Activated T-cell treated with anti-CD3 and anti-CD28 coated beads, Interleukin-2, amount 50 U/mL, for 4 hours (primary cell): ENCODE data around the gene MYD88. TPM values are rescaled to one million over a fixed set of nuclear protein-coding genes. Genes with fewer than 3 reads are reported as not detected.
A peak's percentile ranks its signal among the peaks of the same experiment; 100 is the strongest.

Experiments used
- ATAC-seq, 2 donors: fragments of 200-7000 bp; cut with Tn5 transposase; one replicate each; pipeline ENCODE4 v1.10.0; 2021
- DNase-seq: peaks from one replicate; pipeline ENCODE4 v3.0.0-alpha.2; 2020
- H3K27me3 Mint-ChIP-seq: one replicate; pipeline ENCODE4 v1.8.0; 2021; ENCODE audit warnings: low read depth, mixed read lengths
- H3K36me3 Mint-ChIP-seq: one replicate; pipeline ENCODE4 v1.8.0; 2022; ENCODE audit warnings: mixed read lengths; ENCODE audit not compliant: insufficient read depth
- H3K4me1 Mint-ChIP-seq: one replicate; pipeline ENCODE4 v1.8.0; 2021; ENCODE audit warnings: low read depth, mixed read lengths
- H3K4me3 Mint-ChIP-seq: one replicate; pipeline ENCODE4 v1.8.0; 2021; ENCODE audit warnings: mild to moderate bottlenecking, moderate library complexity, mixed read lengths
- H3K9me3 Mint-ChIP-seq: one replicate; pipeline ENCODE4 v1.8.0; 2021; ENCODE audit warnings: mixed read lengths
- total RNA-seq, 3 donors: library from RNA; stranded (reverse); gene quantifications; one replicate each; pipeline ENCODE4 v1.2.1, GENCODE V29; 2021

Gene MYD88
- total RNA-seq, 3 donors from 2014 or later: 35.7 to 45.1 (median 37.7) TPM

DNA sequence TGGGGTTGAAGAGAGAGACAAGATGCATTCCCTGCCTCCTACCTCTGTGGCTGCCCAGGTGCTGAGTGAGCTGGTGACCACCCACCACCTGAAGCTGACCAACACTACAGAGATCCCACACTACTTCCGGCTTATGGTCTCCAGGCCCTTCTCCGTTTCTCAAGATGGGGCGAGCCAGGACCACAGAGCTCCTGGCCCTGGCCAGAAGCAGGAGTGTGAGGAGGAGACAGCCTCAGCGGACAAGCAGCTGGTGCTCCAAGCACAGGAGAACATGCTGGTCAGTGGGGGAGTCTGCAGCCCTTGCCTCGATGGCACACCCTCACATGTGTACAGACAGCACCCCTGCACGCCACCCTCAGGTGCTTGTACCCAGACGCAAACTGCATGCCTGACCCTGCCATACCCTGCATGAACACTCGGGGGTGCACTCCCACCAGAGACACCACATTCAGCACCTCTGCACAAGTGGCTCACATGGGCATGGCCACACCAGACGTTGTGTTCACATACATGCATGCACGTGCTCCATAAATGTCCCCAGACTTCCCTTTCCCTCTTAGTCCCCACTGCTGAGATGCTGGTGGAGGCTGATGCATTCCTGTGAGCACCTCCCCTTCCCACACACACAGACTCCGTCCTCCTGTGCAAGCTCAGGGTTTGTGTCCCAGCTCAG is 20.6 kb upstream of the MYD88 start:
- Mint-ChIP-seq H3K27me3 (no peaks in the 10 kb centered on the region), H3K9me3 (no peaks in the 10 kb centered on the region), H3K4me1 (peaks cover 4% of the 10 kb centered on the region), H3K4me3 (no peak overlapping the region), H3K36me3 (peaks cover 14% of the 10 kb centered on the region)
- peak; percentile 79 to 85 for ATAC-seq
- DNase-seq: peak; percentile 56

DNA sequence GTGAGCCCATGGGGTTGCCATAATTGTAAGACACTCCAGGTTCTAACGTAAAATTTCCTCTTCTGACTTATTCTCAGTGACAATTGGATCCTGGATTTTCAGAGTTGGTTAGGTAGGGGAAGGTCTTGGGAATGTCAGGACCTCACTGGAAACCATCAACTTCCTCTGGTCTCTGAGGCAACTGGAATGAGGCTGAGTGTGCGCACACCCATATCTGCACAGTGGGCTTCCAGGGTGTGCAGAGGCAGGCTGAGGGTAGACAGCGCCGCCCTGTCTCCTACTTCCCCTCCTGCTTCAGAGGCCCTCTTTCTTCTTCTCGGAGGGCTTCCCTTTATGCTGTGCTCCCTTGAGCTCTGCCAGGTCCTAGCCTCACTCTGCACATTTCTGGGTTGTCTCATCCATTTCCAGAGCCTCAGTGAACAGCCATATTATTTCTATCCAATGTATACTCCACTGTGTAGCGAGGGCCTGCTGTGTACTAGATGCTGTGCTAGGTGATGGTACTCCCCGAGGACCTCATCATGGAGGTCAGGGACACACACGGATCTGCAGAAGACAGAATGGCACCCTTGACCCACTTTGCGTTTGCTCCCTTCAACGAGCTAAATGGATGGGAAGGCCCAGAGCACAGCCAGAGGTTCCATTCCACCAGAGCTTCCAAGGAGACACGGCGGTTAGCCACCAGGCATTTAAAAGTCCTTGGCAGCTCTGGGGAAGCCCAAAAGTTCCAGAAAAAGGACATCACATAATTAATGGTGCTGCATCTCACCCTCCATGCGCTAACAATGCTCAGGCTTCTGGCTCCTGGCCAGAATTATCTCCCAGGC is 19.8 kb upstream of the MYD88 start:
- H3K27me3 Mint-ChIP-seq: no peaks in the 10 kb centered on the region
- ATAC-seq: no peak
- no peak for DNase-seq
- H3K4me1 Mint-ChIP-seq: peaks cover 4% of the 10 kb centered on the region
- H3K4me3 Mint-ChIP-seq: no peak overlapping the region
- H3K9me3 Mint-ChIP-seq: no peaks in the 10 kb centered on the region
- peaks cover 18% of the 10 kb centered on the region for H3K36me3 Mint-ChIP-seq

GRCh38 chr3:38119248-38119544 is 19.3 kb upstream of the MYD88 start:
- no peak for ATAC-seq

GRCh38 chr3:38119821-38120692 is 18.4 kb upstream of the MYD88 start:
- ATAC-seq (no peak), DNase-seq (no peak)
- H3K27me3 Mint-ChIP-seq: no peaks in the 10 kb centered on the region
- H3K36me3 Mint-ChIP-seq: peaks cover 24% of the 10 kb centered on the region
- H3K9me3 Mint-ChIP-seq: no peaks in the 10 kb centered on the region
- no peak overlapping the region for H3K4me3 Mint-ChIP-seq
- peaks cover 4% of the 10 kb centered on the region for H3K4me1 Mint-ChIP-seq

More at GRCh38 chr3:38119248-38119544, 19.3 kb upstream of the MYD88 start:
- no peak overlapping the region for H3K4me3 Mint-ChIP-seq
- peaks cover 4% of the 10 kb centered on the region for H3K4me1 Mint-ChIP-seq
- H3K9me3 Mint-ChIP-seq: no peaks in the 10 kb centered on the region
- no peaks in the 10 kb centered on the region for H3K27me3 Mint-ChIP-seq
- H3K36me3 Mint-ChIP-seq: peaks cover 18% of the 10 kb centered on the region
- no peak for DNase-seq

DNA sequence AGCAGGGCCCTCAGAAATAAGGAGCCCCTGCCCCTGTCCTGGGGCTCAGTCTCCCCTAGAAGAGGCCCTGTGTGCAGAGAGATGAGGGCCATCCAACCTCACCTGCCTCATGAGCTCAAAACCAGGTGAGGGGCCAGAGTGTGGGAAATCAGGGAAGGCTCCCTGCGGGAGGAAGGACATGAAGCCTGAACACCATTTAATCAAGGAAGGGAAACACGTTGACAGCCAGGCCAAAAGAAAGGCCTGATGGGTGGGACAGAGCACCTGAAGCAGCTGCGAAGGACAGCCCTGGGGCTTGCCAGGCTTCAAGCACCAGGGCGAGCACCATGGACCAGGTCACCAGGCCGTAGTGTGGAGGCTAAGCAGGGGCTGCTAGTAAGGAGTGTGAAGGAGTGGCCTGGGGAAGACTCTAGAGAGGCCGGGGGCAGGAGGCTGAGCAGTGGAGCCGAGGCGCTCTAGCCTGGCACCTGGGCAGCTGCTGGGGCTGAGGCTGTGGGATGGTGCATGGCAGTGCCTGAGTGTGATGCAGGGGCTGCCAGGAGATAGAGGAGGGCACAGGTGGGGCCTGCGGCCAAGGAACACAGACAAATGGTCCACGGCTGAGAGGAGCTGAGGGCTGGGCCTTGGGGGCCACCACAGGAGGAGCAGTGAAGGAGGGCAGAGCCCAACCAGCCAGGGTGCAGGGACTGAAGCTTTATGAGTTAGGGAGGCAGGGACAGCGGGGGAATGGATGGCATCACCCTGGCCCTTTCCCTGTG is 17.6 kb upstream of the MYD88 start:
- Mint-ChIP-seq H3K9me3 (no peaks in the 10 kb centered on the region), H3K27me3 (no peaks in the 10 kb centered on the region), H3K4me1 (peaks cover 4% of the 10 kb centered on the region), H3K4me3 (no peak overlapping the region), H3K36me3 (peaks cover 31% of the 10 kb centered on the region)
- DNase-seq (no peak), ATAC-seq (no peak)

DNA sequence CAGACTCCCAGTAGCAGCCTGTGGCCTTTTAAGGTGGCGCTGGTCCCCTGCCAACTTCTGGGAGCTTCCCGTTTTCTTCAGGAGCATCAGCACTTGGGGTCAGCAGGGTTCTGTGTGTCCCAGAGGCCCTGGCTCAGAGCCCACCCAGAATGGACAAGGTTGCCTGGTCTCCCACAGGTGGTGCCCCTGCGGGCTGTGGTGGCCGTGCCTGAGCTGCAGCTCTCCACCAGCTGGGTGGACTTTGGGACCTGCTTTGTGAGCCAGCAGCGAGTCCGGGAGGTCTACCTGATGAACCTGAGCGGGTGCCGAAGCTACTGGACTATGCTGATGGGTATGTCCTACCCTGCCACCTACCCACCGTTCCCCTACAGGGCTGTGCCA is 17.0 kb upstream of the MYD88 start:
- ATAC-seq (no peak), DNase-seq (no peak)
- Mint-ChIP-seq H3K9me3 (no peaks in the 10 kb centered on the region), H3K4me1 (peaks cover 4% of the 10 kb centered on the region), H3K27me3 (no peaks in the 10 kb centered on the region), H3K36me3 (peaks cover 31% of the 10 kb centered on the region), H3K4me3 (no peak overlapping the region)

DNA sequence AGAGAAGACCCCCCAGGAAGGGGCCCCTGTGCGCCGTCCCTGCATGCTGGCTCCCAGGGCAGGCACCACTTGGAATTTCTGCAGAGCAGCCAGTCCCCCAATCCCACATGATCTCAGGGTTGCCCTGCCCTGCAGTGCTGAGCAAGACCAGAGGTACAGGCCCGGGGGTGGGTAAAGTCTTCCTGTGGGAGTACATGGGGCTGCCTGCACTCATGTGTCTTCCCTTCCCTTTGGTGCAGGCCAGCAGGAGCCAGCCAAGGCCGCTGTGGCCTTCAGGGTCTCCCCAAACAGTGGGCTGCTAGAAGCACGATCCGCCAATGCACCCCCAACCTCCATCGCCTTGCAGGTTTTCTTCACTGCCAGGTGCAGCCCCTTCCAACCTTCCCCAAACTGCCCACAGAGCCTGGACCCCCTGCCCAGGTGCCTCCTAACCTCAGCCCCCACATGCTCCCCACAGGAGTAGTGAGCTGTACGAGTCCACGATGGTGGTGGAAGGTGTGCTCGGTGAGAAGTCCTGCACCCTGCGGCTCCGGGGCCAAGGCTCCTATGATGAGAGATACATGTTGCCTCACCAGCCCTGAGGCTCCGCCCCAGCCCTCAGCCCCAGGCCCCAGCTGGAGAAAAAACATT is 16.5 kb upstream of the MYD88 start:
- no peak for DNase-seq
- Mint-ChIP-seq H3K9me3 (no peaks in the 10 kb centered on the region), H3K4me3 (no peak overlapping the region), H3K27me3 (no peaks in the 10 kb centered on the region), H3K36me3 (peaks cover 31% of the 10 kb centered on the region), H3K4me1 (peaks cover 4% of the 10 kb centered on the region)
- ATAC-seq: no peak

GRCh38 chr3:38122712-38123290 is 15.7 kb upstream of the MYD88 start:
- Mint-ChIP-seq H3K4me1 (peaks cover 4% of the 10 kb centered on the region), H3K4me3 (no peak overlapping the region), H3K27me3 (no peaks in the 10 kb centered on the region)

DNA sequence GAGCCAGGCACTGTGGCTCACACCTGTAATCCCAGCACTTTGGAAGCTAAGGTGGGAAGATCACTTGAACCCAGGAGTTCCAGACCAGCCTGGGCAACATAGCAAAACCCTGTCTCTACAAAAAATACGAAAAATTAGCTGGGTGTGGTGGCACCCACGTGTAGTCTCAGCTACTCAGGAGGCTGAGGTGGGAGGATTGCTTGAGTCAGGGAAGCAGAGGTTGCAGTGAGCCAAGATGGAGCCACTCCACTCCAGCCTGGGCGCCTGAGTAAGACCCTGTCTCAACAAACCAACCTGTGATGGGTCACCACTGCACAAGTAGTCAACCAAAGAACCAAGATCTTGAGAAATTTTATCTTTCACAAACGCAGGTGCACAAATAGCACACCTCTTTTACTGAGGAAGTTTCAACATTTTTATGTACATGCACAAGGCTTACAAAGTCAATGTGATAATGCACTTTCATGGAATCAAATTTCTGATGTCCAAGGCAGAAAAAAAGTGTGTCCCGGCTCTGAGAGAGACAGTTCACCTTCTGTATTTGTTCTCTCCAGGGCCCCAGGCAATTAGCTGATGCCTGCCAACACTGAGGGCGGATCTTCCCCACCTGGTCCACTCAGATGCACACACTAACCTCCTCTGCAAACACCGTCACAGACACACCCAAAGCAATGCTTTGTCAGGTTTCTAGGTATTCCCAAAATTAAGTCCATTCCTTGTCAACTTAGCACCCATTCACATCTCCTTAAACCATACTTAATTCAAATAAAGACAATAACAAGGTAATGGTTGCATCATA is 13.9 kb upstream of the MYD88 start:
- Mint-ChIP-seq H3K4me3 (no peak overlapping the region), H3K4me1 (no peaks in the 10 kb centered on the region), H3K9me3 (no peaks in the 10 kb centered on the region), H3K27me3 (no peaks in the 10 kb centered on the region), H3K36me3 (peaks cover 35% of the 10 kb centered on the region)
- DNase-seq (no peak), ATAC-seq (no peak)

More at GRCh38 chr3:38122712-38123290, 15.7 kb upstream of the MYD88 start:
- DNase-seq (no peak), ATAC-seq (no peak)
- Mint-ChIP-seq H3K9me3 (no peaks in the 10 kb centered on the region), H3K36me3 (peaks cover 33% of the 10 kb centered on the region)

GRCh38 chr3:38125305-38126120 is 12.9 kb upstream of the MYD88 start:
- peaks cover 39% of the 10 kb centered on the region for H3K36me3 Mint-ChIP-seq
- H3K4me3 Mint-ChIP-seq: no peak overlapping the region
- DNase-seq (no peak), ATAC-seq (no peak)
- H3K9me3 Mint-ChIP-seq: no peaks in the 10 kb centered on the region
- H3K27me3 Mint-ChIP-seq: no peaks in the 10 kb centered on the region
- no peaks in the 10 kb centered on the region for H3K4me1 Mint-ChIP-seq

- no peak for ATAC-seq
- H3K9me3 Mint-ChIP-seq: no peaks in the 10 kb centered on the region
- no peaks in the 10 kb centered on the region for H3K4me1 Mint-ChIP-seq
- no peak for DNase-seq
- H3K4me3 Mint-ChIP-seq: no peak overlapping the region
- no peaks in the 10 kb centered on the region for H3K27me3 Mint-ChIP-seq
- peaks cover 40% of the 10 kb centered on the region for H3K36me3 Mint-ChIP-seq
These were observed 12.2 kb upstream of the MYD88 start for GRCh38 chr3:38126121-38126892.
